K562 (cell line): Measurements from ENCODE around the gene OR10D3. TPM values are rescaled to one million over a fixed set of nuclear protein-coding genes. Genes with fewer than 3 reads are reported as not detected.

ENCODE experiments used
- ATAC-seq: fragments of 200-7000 bp; cut with Tn5 transposase; 3 replicates; pipeline ENCODE4 v1.9.1; 2020; ENCODE audit warnings: moderate library complexity
- BruUV-seq: library from RNA; stranded (reverse); fragments of 400-500 nt; replicated peaks from 2 replicates; lab custom pipeline; 2021; lab: Mats Ljungman, UMichigan
- CTCF ChIA-PET: fragments of 300-600 bp; formaldehyde crosslinking; extraction: SDS; loops from one replicate; lab custom pipeline; 2021; ENCODE audit warnings: low intra/inter-chr PET ratio; lab: Yijun Ruan, JAX
- POLR2A ChIA-PET: fragments of 300-600, 350-650 bp; sonication (Branson Sonifier 250); formaldehyde crosslinking; extraction: SDS; loops from one replicate; lab custom pipeline; 2021; ENCODE audit warnings: antibody characterized with exemption, inconsistent platforms; lab: Yijun Ruan, JAX
- DNase-seq, 4 experiments: peaks; one replicate each; pipeline versions ENCODE4 v3.0.0 to v3.0.0-alpha.2; 2011 to 2018; ENCODE audit warnings: low spot score in 3 of 4, mixed read lengths in 3 of 4; ENCODE audit errors: extremely low read depth in 1 of 4
- FAIRE-seq: peaks from 2 replicates; lab custom pipeline; 2011; peaks lifted over from hg19 to GRCh38; lab: Jason Lieb, UNC
- H2AFZ ChIP-seq: 2 replicates; pipeline ENCODE4 v1.6.0; 2011; ENCODE audit warnings: low read depth, low read length, control low read depth, inconsistent platforms
- H3K27ac ChIP-seq: fragments of 200-600 bp; 3 replicates; pipeline ENCODE4 v1.8.0; 2011; ENCODE audit warnings: low read depth, mild to moderate bottlenecking, control low read depth, inconsistent platforms, low read length, moderate library complexity, mixed read lengths; ENCODE audit errors: extremely low read depth
- H3K27me3 ChIP-seq, 2 experiments: fragments of 300-600 bp in 1 of 2; 2 replicates in 1 of 2; 3 replicates in 1 of 2; pipeline versions ENCODE4 v1.6.0 to v1.8.0; 2011; ENCODE audit warnings: inconsistent platforms in 2 of 2, low read length in 2 of 2, mild to moderate bottlenecking in 1 of 2, mixed read lengths in 1 of 2, moderate library complexity in 1 of 2; ENCODE audit not compliant: control insufficient read depth in 2 of 2, insufficient read depth in 2 of 2
- H3K36me3 ChIP-seq: fragments of 300-600 bp; 3 replicates; pipeline ENCODE4 v1.8.0; 2011; ENCODE audit warnings: mild to moderate bottlenecking, low read length, inconsistent platforms; ENCODE audit not compliant: control insufficient read depth, insufficient read depth
- H3K4me1 ChIP-seq, 2 experiments: fragments of 200-600 bp in 1 of 2; replicated peaks in 1 of 2; 2 replicates in 1 of 2; 3 replicates in 1 of 2; pipeline versions ENCODE4 v1.5.1 to v1.8.0; 2011; ENCODE audit warnings: inconsistent platforms in 2 of 2, low read length in 2 of 2, mild to moderate bottlenecking in 1 of 2, mixed read lengths in 1 of 2, moderate library complexity in 1 of 2; ENCODE audit not compliant: control insufficient read depth in 2 of 2, insufficient read depth in 2 of 2
- H3K4me2 ChIP-seq: 2 replicates; pipeline ENCODE4 v1.6.1; 2011; ENCODE audit warnings: low read length, control low read depth, inconsistent platforms, mixed read lengths; ENCODE audit not compliant: insufficient read depth
- H3K4me3 ChIP-seq: fragments of 200-600 bp; sonication (generic), shearing (Covaris generic); 2 replicates; pipeline ENCODE4 v1.5.1; 2016; ENCODE audit warnings: control low read depth, inconsistent platforms
- H3K79me2 ChIP-seq: fragments of 200-600 bp; 3 replicates; pipeline ENCODE4 v1.8.0; 2011; ENCODE audit warnings: low read length, inconsistent platforms; ENCODE audit not compliant: control insufficient read depth, insufficient read depth
- H3K9ac ChIP-seq, 2 experiments: 2 replicates each; pipeline versions ENCODE4 v1.6.0 to v1.6.1; 2011; ENCODE audit warnings: low read depth in 2 of 2, low read length in 2 of 2, control low read depth in 1 of 2, inconsistent platforms in 1 of 2, mild to moderate bottlenecking in 1 of 2, mixed read lengths in 1 of 2; ENCODE audit not compliant: insufficient read depth in 1 of 2
- H3K9me1 ChIP-seq: one replicate; pipeline ENCODE4 v1.6.0; 2011; ENCODE audit warnings: inconsistent platforms, mild to moderate bottlenecking, low read length, moderate library complexity; ENCODE audit not compliant: control insufficient read depth, insufficient read depth
- H3K9me3 ChIP-seq: replicated peaks from 2 replicates; pipeline ENCODE4 v1.5.1; 2011; ENCODE audit warnings: low read depth, low read length, inconsistent platforms; ENCODE audit not compliant: control insufficient read depth, insufficient read depth
- H4K20me1 ChIP-seq: replicated peaks from 2 replicates; pipeline ENCODE4 v1.6.1; 2011; ENCODE audit warnings: low read length, inconsistent platforms, mixed read lengths; ENCODE audit not compliant: control insufficient read depth, insufficient read depth
- BRD9 ChIP-seq: fragments of 450-650 bp; IDR thresholded peaks from 2 replicates; pipeline ENCODE4 v1.6.1; 2018; ENCODE audit warnings: low read depth; ENCODE audit not compliant: partially characterized antibody
- DDX20 ChIP-seq: fragments of 450-650 bp; IDR thresholded peaks from 2 replicates; pipeline ENCODE4 v1.6.1; 2016; ENCODE audit warnings: missing genetic modification characterization, low read depth, mild to moderate bottlenecking, missing compliant biosample characterization, moderate library complexity
- EGR1 ChIP-seq: fragments of 450-650 bp; conservative IDR thresholded peaks from 2 replicates; pipeline ENCODE4 v1.6.1; 2017; ENCODE audit warnings: mild to moderate bottlenecking
- JUN ChIP-seq, 2 experiments: sonication (generic) in 1 of 2; formaldehyde crosslinking in 1 of 2; IDR thresholded peaks; 2 replicates each; pipeline versions ENCODE4 v1.6.1 to v1.8.0; 2012 to 2022; ENCODE audit warnings: borderline replicate concordance in 2 of 2, mild to moderate bottlenecking in 2 of 2, improper control_type of control experiment in 1 of 2, low read depth in 1 of 2, low read length in 1 of 2, missing genetic modification reagents in 1 of 2
- MTA1 ChIP-seq: fragments of 450-650 bp; IDR thresholded peaks from 2 replicates; pipeline ENCODE4 v1.6.1; 2017; ENCODE audit warnings: borderline replicate concordance
- NCOR1 ChIP-seq: fragments of 450-650 bp; IDR thresholded peaks from 2 replicates; pipeline ENCODE4 v1.6.1; 2016; ENCODE audit warnings: mild to moderate bottlenecking, moderate library complexity
- ZFP36 ChIP-seq: fragments of 150-350 bp; IDR thresholded peaks from 2 replicates; pipeline ENCODE4 v1.6.1; 2018; ENCODE audit warnings: low read length, low read depth; ENCODE audit not compliant: partially characterized antibody
- WGBS: fragments of 100-300 bp; shearing (Covaris generic); methylation state at CpG from one replicate; pipeline ENCODE4 v1.1.6; 2016; ENCODE audit warnings: low coverage, mixed read lengths; ENCODE audit not compliant: insufficient coverage; ENCODE audit errors: missing lambda C conversion rate; 5-methylcytosine and 5-hydroxymethylcytosine counted together
- in situ Hi-C: fragments of 300-500 bp; cut with MboI; formaldehyde crosslinking; loops from 4 replicates; pipeline ENCODE4 v1.15.0; 2018; ENCODE audit warnings: inconsistent platforms, mixed read lengths
- intact Hi-C: fragments of 100-400 bp; cut with micrococcal nuclease; formaldehyde crosslinking; loops from 2 replicates; pipeline ENCODE4 v1.14.2; 2022
- polyA plus RNA-seq, 8 experiments: library from polyadenylated mRNA; depleted of rRNA in 4 of 8; stranded (reverse) in 5 of 8; unstranded in 3 of 8; fragments of >200 nt; fragmentation: Nextera tagmentation in 2 of 8; fragmentation: Illumina TruSeq in 1 of 8; extraction: Ambion mirVana in 2 of 8; extraction: Trizol in 1 of 8; gene quantifications; 2 replicates each; pipeline versions ENCODE4 v1.2.1 to v1.2.3, GENCODE V29; 2011 to 2014; ENCODE audit warnings: inconsistent platforms in 1 of 8, missing spikeins in 1 of 8
- total RNA-seq, 7 experiments: library from RNA; depleted of rRNA in 6 of 7; stranded (reverse); fragments of >200 nt in 6 of 7; fragmentation: Illumina TruSeq in 2 of 7; extraction: Trizol in 2 of 7; gene quantifications; 2 replicates each; pipeline versions ENCODE4 v1.2.1 to v1.2.3, GENCODE V29; 2011 to 2021; ENCODE audit warnings: low replicate concordance in 1 of 7
- TF ChIP-seq, protein P1 (sequence below): fragments of 250-450 bp; sonication (Bioruptor Pico); IDR thresholded peaks from 2 replicates; pipeline ENCODE4 v1.9.0; 2021; ENCODE audit warnings: mild to moderate bottlenecking
- TF ChIP-seq, protein P2 (sequence below): fragments of 450-650 bp; formaldehyde crosslinking; IDR thresholded peaks from 2 replicates; pipeline ENCODE4 v1.4.0; 2020; ENCODE audit warnings: mild to moderate bottlenecking, moderate library complexity
- TF ChIP-seq, protein P3 (sequence below), 2 experiments: fragments of 450-650 bp in 1 of 2; sonication (generic) in 1 of 2; formaldehyde crosslinking in 1 of 2; IDR thresholded peaks in 1 of 2; conservative IDR thresholded peaks in 1 of 2; 2 replicates each; pipeline versions ENCODE4 v1.6.1 to v1.8.1; 2016 to 2023; ENCODE audit warnings: mild to moderate bottlenecking in 2 of 2, moderate library complexity in 2 of 2, inconsistent platforms in 1 of 2, missing genetic modification reagents in 1 of 2

Gene OR10D3
- total and polyA plus RNA-seq, 9 of the 15 experiments (the other 6 are each of a cell fraction or from before 2014, with no cell fraction given), result 0.07 to 2.9 (median 0.80) TPM; not detected in 1

DNA sequence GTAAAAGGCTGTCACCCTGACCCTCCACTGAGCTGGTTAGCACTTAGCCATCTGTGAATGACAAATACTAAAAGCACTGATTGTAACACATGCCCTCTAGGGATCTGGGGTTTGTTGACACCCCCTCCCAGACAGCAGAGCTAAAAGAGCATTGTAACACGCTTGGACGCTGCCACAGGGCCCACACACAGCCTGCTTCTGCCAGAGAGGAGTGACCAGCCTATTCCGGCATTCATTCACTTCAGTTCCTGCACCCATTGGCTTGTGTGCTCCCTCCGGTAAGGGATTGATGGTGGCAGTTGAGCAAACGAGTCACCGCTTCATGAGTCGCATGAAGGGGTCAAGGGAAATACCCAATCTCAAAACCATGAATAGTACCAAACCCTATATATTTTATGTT, 15.8 kb downstream of the OR10D3 start:
- H2AFZ ChIP-seq, result no peak overlapping the region
- H3K9me3 ChIP-seq, result no peaks in the 10 kb centered on the region
- peaks cover under 1 to 12% of the 10 kb centered on the region in 2 experiments; a peak in 2 of 5 replicates for H3K4me1 ChIP-seq
- H3K27ac ChIP-seq, result no peak overlapping the region
- no peak overlapping the region for H3K4me3 ChIP-seq
- H3K9ac ChIP-seq, result no peak overlapping the region
- peaks cover 5% of the 10 kb centered on the region; the same call in 2 of the 3 replicates for H3K79me2 ChIP-seq
- H3K36me3 ChIP-seq, result peaks cover 6% of the 10 kb centered on the region; the same call in 2 of the 3 replicates
- no peak overlapping the region for H3K4me2 ChIP-seq
- intact Hi-C loops, result loop anchor here (10.0 kb wide), 2 partner anchors 386 to 454 kb away; partner anchors contain the start of gene ZNF202
- no peak for ATAC-seq
- BruUV-seq, result no TSS peak
- ChIA-PET CTCF (no interaction called here), POLR2A (interaction anchor here (0.8 kb wide), 1 partner anchor 8 kb away, joined by 3 read pairs; no protein-coding TSS in a partner anchor)
- no peak for DNase-seq
- TF ChIP-seq BRD9, result no peak
- H4K20me1 ChIP-seq, result no peaks in the 10 kb centered on the region
- FAIRE-seq, result no peak
- in situ Hi-C loops, result no loop called here
- WGBS, result 94% methylated on average over 7 of the region's 7 CpGs
- no peaks in the 10 kb centered on the region for H3K9me1 ChIP-seq
- H3K27me3 ChIP-seq, result no peaks in the 10 kb centered on the region

DNA sequence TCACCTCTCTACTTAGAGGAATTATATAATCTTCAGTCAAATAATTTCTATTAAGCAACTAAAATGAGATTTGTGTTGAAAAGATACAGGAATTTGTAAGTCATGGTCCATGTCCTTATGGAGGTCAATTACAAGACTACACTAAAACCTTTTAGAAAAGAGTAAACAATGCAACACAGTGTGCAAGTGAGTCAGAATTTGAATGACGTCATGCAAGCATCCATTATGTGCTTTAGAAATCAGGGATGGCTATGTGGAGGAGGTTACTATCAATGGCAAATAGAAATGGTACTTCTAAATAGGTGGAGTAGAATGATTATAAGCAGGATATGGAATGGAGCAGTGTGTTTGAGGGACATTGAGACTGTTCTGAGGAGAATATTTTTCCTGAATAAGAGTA, 16.6 kb downstream of the OR10D3 start:
- no peaks in the 10 kb centered on the region for H4K20me1 ChIP-seq
- in situ Hi-C loops, result no loop called here
- TF ChIP-seq JUN (IDR thresholded peaks at IDR 0.05; ENCODE audit: borderline replicate concordance, low read depth, low read length) (peak; percentile 83), JUN (CRISPR knock-in tag; IDR thresholded peaks at IDR 0.05; ENCODE audit: borderline replicate concordance) (no peak), DDX20 (tag) (no peak), ZFP36 (no peak), NCOR1 (no peak), EGR1 (no peak), MTA1 (no peak)
- TF ChIP-seq, protein P1, sequence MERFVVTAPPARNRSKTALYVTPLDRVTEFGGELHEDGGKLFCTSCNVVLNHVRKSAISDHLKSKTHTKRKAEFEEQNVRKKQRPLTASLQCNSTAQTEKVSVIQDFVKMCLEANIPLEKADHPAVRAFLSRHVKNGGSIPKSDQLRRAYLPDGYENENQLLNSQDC, result no peak
- TF ChIP-seq, protein P2, sequence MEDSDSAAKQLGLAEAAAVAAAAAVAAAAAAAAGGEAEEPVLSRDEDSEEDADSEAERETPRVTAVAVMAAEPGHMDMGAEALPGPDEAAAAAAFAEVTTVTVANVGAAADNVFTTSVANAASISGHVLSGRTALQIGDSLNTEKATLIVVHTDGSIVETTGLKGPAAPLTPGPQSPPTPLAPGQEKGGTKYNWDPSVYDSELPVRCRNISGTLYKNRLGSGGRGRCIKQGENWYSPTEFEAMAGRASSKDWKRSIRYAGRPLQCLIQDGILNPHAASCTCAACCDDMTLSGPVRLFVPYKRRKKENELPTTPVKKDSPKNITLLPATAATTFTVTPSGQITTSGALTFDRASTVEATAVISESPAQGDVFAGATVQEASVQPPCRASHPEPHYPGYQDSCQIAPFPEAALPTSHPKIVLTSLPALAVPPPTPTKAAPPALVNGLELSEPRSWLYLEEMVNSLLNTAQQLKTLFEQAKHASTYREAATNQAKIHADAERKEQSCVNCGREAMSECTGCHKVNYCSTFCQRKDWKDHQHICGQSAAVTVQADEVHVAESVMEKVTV (CRISPR knock-in tag), result no peak
- TF ChIP-seq, protein P3, sequence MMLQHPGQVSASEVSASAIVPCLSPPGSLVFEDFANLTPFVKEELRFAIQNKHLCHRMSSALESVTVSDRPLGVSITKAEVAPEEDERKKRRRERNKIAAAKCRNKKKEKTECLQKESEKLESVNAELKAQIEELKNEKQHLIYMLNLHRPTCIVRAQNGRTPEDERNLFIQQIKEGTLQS (IDR thresholded peaks at IDR 0.05), result peak; percentile 92
- TF ChIP-seq, protein P3 (CRISPR knock-in tag; conservative IDR thresholded peaks at IDR 0.05), result no peak

More for the DNA sequence above, 16.6 kb downstream of the OR10D3 start:
- Histone ChIP-seq H3K79me2 (peaks cover 5% of the 10 kb centered on the region; the same call in 2 of the 3 replicates), H3K27me3 (no peaks in the 10 kb centered on the region), H3K4me3 (no peak overlapping the region), H3K27ac (no peak overlapping the region), H3K9me1 (no peaks in the 10 kb centered on the region), H3K36me3 (peaks cover 6% of the 10 kb centered on the region; the same call in 2 of the 3 replicates), H2AFZ (no peak overlapping the region), H3K9ac (no peak overlapping the region), H3K9me3 (no peaks in the 10 kb centered on the region), H3K4me1 (peaks cover 5 to 13% of the 10 kb centered on the region in 2 experiments; a peak in 3 of 5 replicates), H3K4me2 (no peak overlapping the region)
- CTCF ChIA-PET, result no interaction called here
- intact Hi-C loops, result loop anchor here (10.0 kb wide), 2 partner anchors 385 to 455 kb away; partner anchors contain the start of gene ZNF202
- WGBS, result 65% methylated on average over 1 of the region's 1 CpG
- no peak for FAIRE-seq
- POLR2A ChIA-PET, result interaction anchor here (1.3 kb wide), 1 partner anchor 10 kb away, joined by 4 read pairs; no protein-coding TSS in a partner anchor
- no peak for DNase-seq
- BruUV-seq, result no TSS peak
- no peak for ATAC-seq
